ENCODE measurements around the gene PRDM16.

DNA sequence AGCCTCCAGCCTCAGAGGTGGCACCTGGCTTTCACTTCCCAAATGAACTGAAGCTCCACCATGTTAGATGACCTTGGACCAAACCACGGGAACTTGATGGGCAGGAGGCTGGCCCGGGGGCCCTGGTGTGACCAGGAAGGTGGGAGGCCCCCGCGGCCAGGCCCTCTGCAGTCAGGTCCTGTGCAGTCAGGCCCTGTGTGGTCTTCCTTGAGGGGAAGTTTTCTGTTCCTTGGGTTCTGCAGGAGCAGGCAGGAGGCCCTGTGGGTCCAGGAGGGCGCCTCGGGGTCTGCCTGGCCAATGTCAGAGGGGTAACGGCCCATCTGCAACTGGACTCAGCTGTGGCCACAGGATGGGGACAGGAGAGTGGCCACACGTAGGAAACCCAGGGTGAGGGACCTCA is 13.0 kb downstream of the PRDM16 start:
- no peak for TF ChIP-seq POLR2A (IDR thresholded peaks at IDR 0.05; ENCODE audit: low read length)
- TF ChIP-seq GATA1 (IDR thresholded peaks at IDR 0.05; ENCODE audit: low read depth, low read length): no peak

Measured in erythroblast (primary cell).